ENCODE measurements around the gene INO80E. TPM values are rescaled to one million over a fixed set of nuclear protein-coding genes. Genes with fewer than 3 reads are reported as not detected.

The INO80E gene
- total RNA-seq, 1 experiment from 2014 or later = 89.8 TPM

- H3K27ac ChIP-seq (ENCODE audit: low read depth, low read length) = peak overlapping the region; percentile 72
- ATAC-seq = peak; percentile 79
- no TSS peak for BruUV-seq (replicated peaks)
- TF ChIP-seq JUND (IDR thresholded peaks at IDR 0.05) (no peak), TCF7L2 (IDR thresholded peaks at IDR 0.05; ENCODE audit: borderline replicate concordance, extremely low read depth, insufficient read depth, insufficient read length) (no peak), POLR2A (IDR thresholded peaks at IDR 0.05; ENCODE audit: borderline replicate concordance, extremely low read depth, insufficient read depth, insufficient read length) (no peak), EZH2phosphoT487 (IDR thresholded peaks at IDR 0.05; ENCODE audit: borderline replicate concordance) (no peak), ZBTB33 (IDR thresholded peaks at IDR 0.05; ENCODE audit: extremely low read depth, insufficient replicate concordance, low read length) (peak; percentile 73), REST (IDR thresholded peaks at IDR 0.05; ENCODE audit: low read depth) (no peak), MAX (IDR thresholded peaks at IDR 0.05) (peak; percentile 100), ATF3 (IDR thresholded peaks at IDR 0.05) (no peak), SIN3A (IDR thresholded peaks at IDR 0.05; ENCODE audit: low read depth) (peak; percentile 98), CEBPB (IDR thresholded peaks at IDR 0.05; ENCODE audit: low read depth) (no peak), CBX3 (IDR thresholded peaks at IDR 0.05; ENCODE audit: low read depth) (peak; percentile 98), EZH2 (IDR thresholded peaks at IDR 0.05) (no peak), EGR1 (IDR thresholded peaks at IDR 0.05; ENCODE audit: low read depth) (0 out of 2 replicates have a peak, but pooled peaks have one; percentile 19), SRF (IDR thresholded peaks at IDR 0.05; ENCODE audit: low read depth) (no peak), ELF1 (IDR thresholded peaks at IDR 0.05; ENCODE audit: borderline replicate concordance, low read depth) (no peak; the same call in 1 of the 2 replicates), ZFX (IDR thresholded peaks at IDR 0.05) (peak; percentile 40; the same call in 1 of the 2 replicates), CTCF (IDR thresholded peaks at IDR 0.05 in 2 of 3, conservative IDR thresholded peaks at IDR 0.05 in 1 of 3; ENCODE audit: borderline replicate concordance in 1 of 3, insufficient read depth in 1 of 3, low read depth in 2 of 3, low read length in 2 of 3) (no peak), POLR2AphosphoS5 (IDR thresholded peaks at IDR 0.05; ENCODE audit: low read depth, low read length) (peak; percentile 51), FOSL1 (IDR thresholded peaks at IDR 0.05; ENCODE audit: low read depth) (no peak), RAD21 (IDR thresholded peaks at IDR 0.05; ENCODE audit: low read depth) (no peak)
These were observed 56.8 kb downstream of the INO80E start for GRCh38 chr16:30052671-30053372.

More at GRCh38 chr16:30052671-30053372, 56.8 kb downstream of the INO80E start:
- Histone ChIP-seq H3K36me3 (ENCODE audit: control insufficient read depth in 1 of 2, insufficient read depth in 2 of 2, low read length in 2 of 2) (no peaks in the 10 kb centered on the region), H3K4me2 (ENCODE audit: low read length) (peak overlapping the region; percentile 100), H3K4me1 (ENCODE audit: control insufficient read depth in 1 of 2, insufficient read depth in 2 of 2, low read length in 2 of 2) (peaks cover 8 to 41% of the 10 kb centered on the region in 2 experiments; a peak in 3 of 4 replicates), H3K9ac (ENCODE audit: low read length) (peak overlapping the region; percentile 82), H3K9me2 (ENCODE audit: insufficient read depth) (no peaks in the 10 kb centered on the region), H2AFZ (ENCODE audit: low read depth, low read length, poor library complexity, severe bottlenecking) (peak overlapping the region; percentile 95), H3K27me3 (ENCODE audit: insufficient read depth, low read length) (no peaks in the 10 kb centered on the region), H3K9me3 (ENCODE audit: control insufficient read depth in 1 of 2, insufficient read depth in 1 of 2, low read depth in 1 of 2, low read length in 2 of 2) (no peaks in the 10 kb centered on the region), H3K79me2 (ENCODE audit: insufficient read depth, low read length) (peaks cover 7% of the 10 kb centered on the region), H3K4me3 (replicated peaks in 1 of 2; ENCODE audit: low read depth in 1 of 2, low read length in 2 of 2) (peak overlapping the region; percentile 81 to 93), H4K20me1 (ENCODE audit: insufficient read depth) (no peaks in the 10 kb centered on the region)
- RAD21 ChIA-PET (ENCODE audit: low non-redundant PET in 1 of 2, low total read pairs in 2 of 2, uncharacterized antibody in 2 of 2, unreplicated experiment in 2 of 2) = no interaction called here
- DNase-seq (ENCODE audit: low read depth, low spot score) = peak; percentile 85
- POLR2A ChIA-PET = interaction anchor here (1.8 kb wide), 1 partner anchor 12 kb away, joined by 13 read pairs; the partner anchor contains the start of gene ALDOA
- intact Hi-C loops (cut with micrococcal nuclease) = no loop called here
- CTCF ChIA-PET = interaction anchor here (0.5 to 1.2 kb wide), 3 partner anchors 21 to 40 kb away, joined by 3 to 4 read pairs (median 4); no protein-coding TSS in a partner anchor

All from HCT116 (cell line).